Activated CD4-positive, CD25-positive, alpha-beta regulatory T cell treated with anti-CD3 and anti-CD28 coated beads, Interleukin-2, amount 50 U/mL, for 16 hours (primary cell): ENCODE results near the gene ZSWIM9.
A peak's percentile ranks its signal among the peaks of the same experiment; 100 is the strongest.

Experiments used
- DNase-seq: peaks from one replicate; pipeline ENCODE4 v3.0.0-alpha.2; 2020; ENCODE audit warnings: low read depth, low spot score

ZSWIM9 gene

GRCh38 chr19:48174445-48175030, 4.1 kb downstream of the ZSWIM9 start:
- DNase-seq = no peak

- no peak for DNase-seq
Observed at GRCh38 chr19:48175578-48175977, 5.1 kb downstream of the ZSWIM9 start.

- DNase-seq = no peak
Observed at GRCh38 chr19:48176226-48176625, 5.7 kb downstream of the ZSWIM9 start.

- DNase-seq = no peak
Observed at GRCh38 chr19:48181505-48181904, 11.0 kb downstream of the ZSWIM9 start.

- DNase-seq = no peak
Observed at GRCh38 chr19:48182434-48182833, 12.0 kb downstream of the ZSWIM9 start.

- DNase-seq = no peak
Observed at GRCh38 chr19:48183356-48183755, 12.9 kb downstream of the ZSWIM9 start.

GRCh38 chr19:48186015-48186414, 15.5 kb downstream of the ZSWIM9 start:
- no peak for DNase-seq

- DNase-seq = no peak
Observed at GRCh38 chr19:48186541-48186991, 16.1 kb downstream of the ZSWIM9 start.

GRCh38 chr19:48190288-48190884, 19.9 kb downstream of the ZSWIM9 start:
- DNase-seq = peak; percentile 23

GRCh38 chr19:48190885-48191284, 20.4 kb downstream of the ZSWIM9 start:
- no peak for DNase-seq

- no peak for DNase-seq
Observed at GRCh38 chr19:48192750-48193149, 22.3 kb downstream of the ZSWIM9 start.

GRCh38 chr19:48194041-48194843, 23.8 kb downstream of the ZSWIM9 start:
- no peak for DNase-seq

- DNase-seq = no peak
Observed at GRCh38 chr19:48194844-48195830, 24.7 kb downstream of the ZSWIM9 start.

GRCh38 chr19:48196321-48196763, 25.9 kb downstream of the ZSWIM9 start:
- DNase-seq = no peak

- DNase-seq = no peak
Observed at GRCh38 chr19:48196933-48197665, 26.6 kb downstream of the ZSWIM9 start.

- DNase-seq = no peak
Observed at GRCh38 chr19:48203222-48203793, 32.8 kb downstream of the ZSWIM9 start.

GRCh38 chr19:48203794-48204628, 33.5 kb downstream of the ZSWIM9 start:
- DNase-seq = peak; percentile 81

- DNase-seq = no peak
Observed at GRCh38 chr19:48206397-48207093, 36.1 kb downstream of the ZSWIM9 start.

GRCh38 chr19:48210005-48210404, 39.5 kb downstream of the ZSWIM9 start:
- DNase-seq = no peak
